HepG2 (cell line): ENCODE data around the gene C2orf76. TPM values are rescaled to one million over a fixed set of nuclear protein-coding genes. Genes with fewer than 3 reads are reported as not detected.

Experiments used
- HHEX ChIP-seq: IDR thresholded peaks from 2 replicates; pipeline ENCODE4 v1.6.1; 2016; ENCODE audit warnings: control low read depth
- NFYC ChIP-seq: IDR thresholded peaks from 2 replicates; pipeline ENCODE4 v1.6.1; 2016; ENCODE audit warnings: missing genetic modification reagents, missing compliant biosample characterization
- PAF1 ChIP-seq: IDR thresholded peaks from 2 replicates; pipeline ENCODE4 v1.6.1; 2016; ENCODE audit warnings: missing genetic modification reagents, missing compliant biosample characterization
- SP2 ChIP-seq: sonication (generic); formaldehyde crosslinking; IDR thresholded peaks from 2 replicates; pipeline ENCODE4 v1.5.1; 2020; ENCODE audit warnings: mild to moderate bottlenecking, missing genetic modification reagents
- THYN1 ChIP-seq: sonication (generic); formaldehyde crosslinking; IDR thresholded peaks from 2 replicates; pipeline ENCODE4 v1.8.1; 2023; ENCODE audit warnings: low read depth, mild to moderate bottlenecking, moderate library complexity, missing genetic modification reagents, borderline replicate concordance
- ZNF354B ChIP-seq: sonication (generic); formaldehyde crosslinking; IDR thresholded peaks from 2 replicates; pipeline ENCODE4 v1.8.0; 2022; ENCODE audit warnings: mild to moderate bottlenecking, missing genetic modification reagents
- ZNF441 ChIP-seq: sonication (generic); formaldehyde crosslinking; IDR thresholded peaks from 2 replicates; pipeline ENCODE4 v1.7.0; 2021; ENCODE audit warnings: missing genetic modification reagents, borderline replicate concordance
- ZNF746 ChIP-seq: sonication (generic); formaldehyde crosslinking; IDR thresholded peaks from 2 replicates; pipeline ENCODE4 v1.8.0; 2022; ENCODE audit warnings: mild to moderate bottlenecking, missing genetic modification reagents
- polyA plus RNA-seq, 8 experiments: library from polyadenylated mRNA; depleted of rRNA in 3 of 8; stranded (reverse) in 7 of 8; unstranded in 1 of 8; fragments of >200 nt; fragmentation: Illumina TruSeq in 4 of 8; extraction: Trizol in 4 of 8; gene quantifications; 2 replicates each; pipeline versions ENCODE4 v1.2.1 to v1.2.3, GENCODE V29; 2011 to 2016; ENCODE audit warnings: low read depth in 4 of 8, missing spikeins in 1 of 8, mixed read lengths in 1 of 8; ENCODE audit not compliant: insufficient read depth in 1 of 8
- total RNA-seq, 5 experiments: library from RNA; depleted of rRNA; stranded (reverse); fragments of >200 nt; fragmentation: Illumina TruSeq; extraction: Trizol; gene quantifications; 2 replicates each; pipeline ENCODE4 v1.2.3, GENCODE V29; 2016; ENCODE audit warnings: low read depth in 1 of 5
- TF ChIP-seq, protein P1 (sequence below): sonication (generic); formaldehyde crosslinking; IDR thresholded peaks from 2 replicates; pipeline ENCODE4 v1.4.0; 2020; ENCODE audit warnings: missing genetic modification reagents, borderline replicate concordance
- TF ChIP-seq, protein P2 (sequence below): sonication (generic); formaldehyde crosslinking; IDR thresholded peaks from 2 replicates; pipeline ENCODE4 v1.5.0; 2020; ENCODE audit warnings: mild to moderate bottlenecking, missing genetic modification reagents
- TF ChIP-seq, protein P3 (sequence below): sonication (generic); formaldehyde crosslinking; IDR thresholded peaks from 2 replicates; pipeline ENCODE4 v1.5.0; 2020; ENCODE audit warnings: mild to moderate bottlenecking, missing genetic modification reagents, borderline replicate concordance

The C2orf76 gene
- total and polyA plus RNA-seq, 2 of the 13 experiments (the other 11 are each of a cell fraction or from before 2014, with no cell fraction given) = 7.7 to 8.5 TPM

GRCh38 chr2:119366649-119367471 is at the start of gene C2orf76, which contains the start of gene DBI (continued):
- TF ChIP-seq, protein P1, sequence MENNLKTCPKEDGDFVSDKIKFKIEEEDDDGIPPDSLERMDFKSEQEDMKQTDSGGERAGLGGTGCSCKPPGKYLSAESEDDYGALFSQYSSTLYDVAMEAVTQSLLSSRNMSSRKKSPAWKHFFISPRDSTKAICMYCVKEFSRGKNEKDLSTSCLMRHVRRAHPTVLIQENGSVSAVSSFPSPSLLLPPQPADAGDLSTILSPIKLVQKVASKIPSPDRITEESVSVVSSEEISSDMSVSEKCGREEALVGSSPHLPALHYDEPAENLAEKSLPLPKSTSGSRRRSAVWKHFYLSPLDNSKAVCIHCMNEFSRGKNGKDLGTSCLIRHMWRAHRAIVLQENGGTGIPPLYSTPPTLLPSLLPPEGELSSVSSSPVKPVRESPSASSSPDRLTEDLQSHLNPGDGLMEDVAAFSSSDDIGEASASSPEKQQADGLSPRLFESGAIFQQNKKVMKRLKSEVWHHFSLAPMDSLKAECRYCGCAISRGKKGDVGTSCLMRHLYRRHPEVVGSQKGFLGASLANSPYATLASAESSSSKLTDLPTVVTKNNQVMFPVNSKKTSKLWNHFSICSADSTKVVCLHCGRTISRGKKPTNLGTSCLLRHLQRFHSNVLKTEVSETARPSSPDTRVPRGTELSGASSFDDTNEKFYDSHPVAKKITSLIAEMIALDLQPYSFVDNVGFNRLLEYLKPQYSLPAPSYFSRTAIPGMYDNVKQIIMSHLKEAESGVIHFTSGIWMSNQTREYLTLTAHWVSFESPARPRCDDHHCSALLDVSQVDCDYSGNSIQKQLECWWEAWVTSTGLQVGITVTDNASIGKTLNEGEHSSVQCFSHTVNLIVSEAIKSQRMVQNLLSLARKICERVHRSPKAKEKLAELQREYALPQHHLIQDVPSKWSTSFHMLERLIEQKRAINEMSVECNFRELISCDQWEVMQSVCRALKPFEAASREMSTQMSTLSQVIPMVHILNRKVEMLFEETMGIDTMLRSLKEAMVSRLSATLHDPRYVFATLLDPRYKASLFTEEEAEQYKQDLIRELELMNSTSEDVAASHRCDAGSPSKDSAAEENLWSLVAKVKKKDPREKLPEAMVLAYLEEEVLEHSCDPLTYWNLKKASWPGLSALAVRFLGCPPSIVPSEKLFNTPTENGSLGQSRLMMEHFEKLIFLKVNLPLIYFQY (CRISPR knock-in tag) = peak; percentile 82
- TF ChIP-seq, protein P2, sequence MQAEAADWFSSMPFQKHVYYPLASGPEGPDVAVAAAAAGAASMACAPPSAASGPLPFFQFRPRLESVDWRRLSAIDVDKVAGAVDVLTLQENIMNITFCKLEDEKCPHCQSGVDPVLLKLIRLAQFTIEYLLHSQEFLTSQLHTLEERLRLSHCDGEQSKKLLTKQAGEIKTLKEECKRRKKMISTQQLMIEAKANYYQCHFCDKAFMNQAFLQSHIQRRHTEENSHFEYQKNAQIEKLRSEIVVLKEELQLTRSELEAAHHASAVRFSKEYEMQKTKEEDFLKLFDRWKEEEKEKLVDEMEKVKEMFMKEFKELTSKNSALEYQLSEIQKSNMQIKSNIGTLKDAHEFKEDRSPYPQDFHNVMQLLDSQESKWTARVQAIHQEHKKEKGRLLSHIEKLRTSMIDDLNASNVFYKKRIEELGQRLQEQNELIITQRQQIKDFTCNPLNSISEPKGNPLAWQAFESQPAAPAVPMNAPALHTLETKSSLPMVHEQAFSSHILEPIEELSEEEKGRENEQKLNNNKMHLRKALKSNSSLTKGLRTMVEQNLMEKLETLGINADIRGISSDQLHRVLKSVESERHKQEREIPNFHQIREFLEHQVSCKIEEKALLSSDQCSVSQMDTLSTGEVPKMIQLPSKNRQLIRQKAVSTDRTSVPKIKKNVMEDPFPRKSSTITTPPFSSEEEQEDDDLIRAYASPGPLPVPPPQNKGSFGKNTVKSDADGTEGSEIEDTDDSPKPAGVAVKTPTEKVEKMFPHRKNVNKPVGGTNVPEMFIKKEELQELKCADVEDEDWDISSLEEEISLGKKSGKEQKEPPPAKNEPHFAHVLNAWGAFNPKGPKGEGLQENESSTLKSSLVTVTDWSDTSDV (CRISPR knock-in tag) = peak; percentile 93; the same call in 1 of the 2 replicates
- TF ChIP-seq THYN1 (CRISPR knock-in tag) = peak; percentile 96
- TF ChIP-seq ZNF746 = peak; percentile 68; the same call in 1 of the 2 replicates
- TF ChIP-seq HHEX (CRISPR knock-in tag) = no peak
- TF ChIP-seq, protein P3, sequence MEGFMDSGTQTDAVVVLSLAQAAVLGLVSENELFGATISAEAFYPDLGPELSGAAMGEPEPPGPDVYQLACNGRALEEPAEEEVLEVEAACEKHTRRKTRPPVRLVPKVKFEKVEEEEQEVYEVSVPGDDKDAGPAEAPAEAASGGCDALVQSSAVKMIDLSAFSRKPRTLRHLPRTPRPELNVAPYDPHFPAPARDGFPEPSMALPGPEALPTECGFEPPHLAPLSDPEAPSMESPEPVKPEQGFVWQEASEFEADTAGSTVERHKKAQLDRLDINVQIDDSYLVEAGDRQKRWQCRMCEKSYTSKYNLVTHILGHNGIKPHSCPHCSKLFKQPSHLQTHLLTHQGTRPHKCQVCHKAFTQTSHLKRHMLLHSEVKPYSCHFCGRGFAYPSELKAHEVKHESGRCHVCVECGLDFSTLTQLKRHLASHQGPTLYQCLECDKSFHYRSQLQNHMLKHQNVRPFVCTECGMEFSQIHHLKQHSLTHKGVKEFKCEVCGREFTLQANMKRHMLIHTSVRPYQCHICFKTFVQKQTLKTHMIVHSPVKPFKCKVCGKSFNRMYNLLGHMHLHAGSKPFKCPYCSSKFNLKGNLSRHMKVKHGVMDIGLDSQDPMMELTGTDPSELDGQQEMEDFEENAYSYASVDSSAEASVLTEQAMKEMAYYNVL (CRISPR knock-in tag) = peak; percentile 69
- peak; percentile 91; the same call in 1 of the 2 replicates for TF ChIP-seq ZNF354B (CRISPR knock-in tag)
- TF ChIP-seq PAF1 (CRISPR knock-in tag) = no peak
- peak; percentile 77; the same call in 1 of the 2 replicates for TF ChIP-seq ZNF441 (CRISPR knock-in tag)
- TF ChIP-seq NFYC = peak; percentile 92
- TF ChIP-seq SP2 (CRISPR knock-in tag) = peak; percentile 66
